ENCODE results near the gene SKAP1.

DNA sequence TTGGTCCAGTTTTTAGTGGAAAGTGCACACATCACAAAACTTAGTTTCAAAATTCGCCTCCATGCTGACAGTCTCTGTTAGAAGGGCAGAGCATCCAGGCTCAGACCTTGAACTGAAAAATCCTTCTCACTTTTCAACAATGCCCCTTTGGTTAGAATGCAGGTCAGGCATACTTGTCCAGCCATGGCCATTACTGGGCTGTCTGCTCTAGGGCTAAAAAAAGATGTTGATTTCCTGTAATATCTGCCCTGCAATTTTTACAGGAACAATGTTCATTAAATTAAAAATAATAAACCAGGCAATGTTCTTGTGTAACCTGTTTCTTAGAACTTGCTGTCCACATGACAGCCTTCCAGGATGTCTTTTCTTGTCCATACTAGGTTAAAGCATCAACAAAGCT is 200.1 kb downstream of the SKAP1 start:
- TF ChIP-seq EZH2 (IDR thresholded peaks at IDR 0.05; ENCODE audit: low read depth), result no peak
- TF ChIP-seq, protein P1, sequence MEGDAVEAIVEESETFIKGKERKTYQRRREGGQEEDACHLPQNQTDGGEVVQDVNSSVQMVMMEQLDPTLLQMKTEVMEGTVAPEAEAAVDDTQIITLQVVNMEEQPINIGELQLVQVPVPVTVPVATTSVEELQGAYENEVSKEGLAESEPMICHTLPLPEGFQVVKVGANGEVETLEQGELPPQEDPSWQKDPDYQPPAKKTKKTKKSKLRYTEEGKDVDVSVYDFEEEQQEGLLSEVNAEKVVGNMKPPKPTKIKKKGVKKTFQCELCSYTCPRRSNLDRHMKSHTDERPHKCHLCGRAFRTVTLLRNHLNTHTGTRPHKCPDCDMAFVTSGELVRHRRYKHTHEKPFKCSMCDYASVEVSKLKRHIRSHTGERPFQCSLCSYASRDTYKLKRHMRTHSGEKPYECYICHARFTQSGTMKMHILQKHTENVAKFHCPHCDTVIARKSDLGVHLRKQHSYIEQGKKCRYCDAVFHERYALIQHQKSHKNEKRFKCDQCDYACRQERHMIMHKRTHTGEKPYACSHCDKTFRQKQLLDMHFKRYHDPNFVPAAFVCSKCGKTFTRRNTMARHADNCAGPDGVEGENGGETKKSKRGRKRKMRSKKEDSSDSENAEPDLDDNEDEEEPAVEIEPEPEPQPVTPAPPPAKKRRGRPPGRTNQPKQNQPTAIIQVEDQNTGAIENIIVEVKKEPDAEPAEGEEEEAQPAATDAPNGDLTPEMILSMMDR (conservative IDR thresholded peaks at IDR 0.05), result no peak
